H9 (cell line): ENCODE measurements around the gene USP49. TPM values are rescaled to one million over a fixed set of nuclear protein-coding genes. Genes with fewer than 3 reads are reported as not detected.

Experiments used
- DNase-seq: peaks from one replicate; pipeline ENCODE4 v3.0.0-alpha.2; 2017
- H2AFZ ChIP-seq: one replicate; pipeline ENCODE4 v1.6.1; 2013; ENCODE audit warnings: mild to moderate bottlenecking, low read length, control low read depth, moderate library complexity
- H2AK5ac ChIP-seq: 2 replicates; pipeline ENCODE4 v1.6.1; 2013; ENCODE audit warnings: low read length, control low read depth, mixed read lengths; ENCODE audit not compliant: insufficient read length
- H2BK120ac ChIP-seq: one replicate; pipeline ENCODE4 v1.6.1; 2013; ENCODE audit warnings: low read depth, mild to moderate bottlenecking, low read length, control low read depth, inconsistent platforms; ENCODE audit not compliant: poor library complexity, severe bottlenecking
- H2BK12ac ChIP-seq: 2 replicates; pipeline ENCODE4 v1.6.1; 2013; ENCODE audit warnings: low read length, control low read depth, mixed read lengths, low read depth; ENCODE audit not compliant: insufficient read length
- H2BK15ac ChIP-seq: 2 replicates; pipeline ENCODE4 v1.6.1; 2013; ENCODE audit warnings: low read depth, low read length, control low read depth
- H2BK20ac ChIP-seq: one replicate; pipeline ENCODE4 v1.6.1; 2013; ENCODE audit warnings: low read depth, mild to moderate bottlenecking, low read length, control low read depth, inconsistent platforms; ENCODE audit not compliant: poor library complexity, severe bottlenecking
- H2BK5ac ChIP-seq: 2 replicates; pipeline ENCODE4 v1.6.1; 2013; ENCODE audit warnings: low read length, control low read depth, mixed read lengths; ENCODE audit not compliant: insufficient read length
- H3K14ac ChIP-seq: 2 replicates; pipeline ENCODE4 v1.6.1; 2013; ENCODE audit warnings: low read length, control low read depth; ENCODE audit not compliant: insufficient read depth
- H3K18ac ChIP-seq: 2 replicates; pipeline ENCODE4 v1.6.1; 2013; ENCODE audit warnings: low read depth, mild to moderate bottlenecking, mixed read lengths, low read length, control low read depth; ENCODE audit not compliant: insufficient read length
- H3K23ac ChIP-seq: 2 replicates; pipeline ENCODE4 v1.6.1; 2013; ENCODE audit warnings: low read length, control low read depth, mixed read lengths, low read depth; ENCODE audit not compliant: insufficient read length
- H3K23me2 ChIP-seq: 2 replicates; pipeline ENCODE4 v1.6.1; 2013; ENCODE audit warnings: low read depth, mild to moderate bottlenecking, mixed read lengths, low read length, control low read depth; ENCODE audit not compliant: insufficient read length, poor library complexity, severe bottlenecking
- H3K27ac ChIP-seq: 2 replicates; pipeline ENCODE4 v1.5.1; 2013; ENCODE audit warnings: low read length, control low read depth, mixed read lengths, low read depth; ENCODE audit not compliant: insufficient read length
- H3K27me3 ChIP-seq: 2 replicates; pipeline ENCODE4 v1.6.1; 2013; ENCODE audit warnings: low read length, control low read depth, inconsistent platforms; ENCODE audit not compliant: insufficient read depth
- H3K4ac ChIP-seq: 2 replicates; pipeline ENCODE4 v1.6.1; 2013; ENCODE audit warnings: low read depth, mild to moderate bottlenecking, control low read depth, inconsistent platforms, low read length, moderate library complexity
- H3K4me1 ChIP-seq: 2 replicates; pipeline ENCODE4 v1.6.1; 2013; ENCODE audit warnings: low read length, control low read depth, inconsistent platforms; ENCODE audit not compliant: insufficient read depth
- H3K4me2 ChIP-seq: 2 replicates; pipeline ENCODE4 v1.6.1; 2013; ENCODE audit warnings: low read length, control low read depth, mixed read lengths; ENCODE audit not compliant: insufficient read length, insufficient read depth
- H3K56ac ChIP-seq: 2 replicates; pipeline ENCODE4 v1.6.1; 2013; ENCODE audit warnings: low read depth, mild to moderate bottlenecking, mixed read lengths, low read length, control low read depth; ENCODE audit not compliant: insufficient read length
- H3K79me1 ChIP-seq: 2 replicates; pipeline ENCODE4 v1.6.1; 2013; ENCODE audit warnings: low read depth, mild to moderate bottlenecking, moderate library complexity, low read length, control low read depth, inconsistent platforms; ENCODE audit not compliant: insufficient read depth, poor library complexity, severe bottlenecking
- H3K79me2 ChIP-seq: 2 replicates; pipeline ENCODE4 v1.6.1; 2013; ENCODE audit warnings: low read length, control low read depth, inconsistent platforms; ENCODE audit not compliant: insufficient read depth
- H3K9ac ChIP-seq: 2 replicates; pipeline ENCODE4 v1.6.1; 2013; ENCODE audit warnings: low read length, control low read depth, mixed read lengths; ENCODE audit not compliant: insufficient read length; ENCODE audit errors: extremely low read depth
- H3K9me3 ChIP-seq: one replicate; pipeline ENCODE4 v1.6.1; 2013; ENCODE audit warnings: low read depth, low read length, inconsistent platforms; ENCODE audit not compliant: control insufficient read depth
- H3T11ph ChIP-seq: one replicate; pipeline ENCODE4 v1.6.1; 2013; ENCODE audit warnings: mild to moderate bottlenecking, low read length, control low read depth, inconsistent platforms
- H4K20me1 ChIP-seq: one replicate; pipeline ENCODE4 v1.6.1; 2013; ENCODE audit not compliant: control insufficient read depth, insufficient read length, insufficient read depth
- H4K5ac ChIP-seq: 2 replicates; pipeline ENCODE4 v1.6.1; 2013; ENCODE audit warnings: low read depth, mild to moderate bottlenecking, mixed read lengths, low read length, control low read depth; ENCODE audit not compliant: insufficient read length
- H4K8ac ChIP-seq: replicated peaks from 2 replicates; pipeline ENCODE4 v1.6.1; 2013; ENCODE audit warnings: low read length, control low read depth, mixed read lengths, low read depth; ENCODE audit not compliant: insufficient read length
- H4K91ac ChIP-seq: 2 replicates; pipeline ENCODE4 v1.6.1; 2013; ENCODE audit warnings: low read depth, mild to moderate bottlenecking, moderate library complexity, mixed read lengths, low read length, control low read depth; ENCODE audit not compliant: insufficient read length
- H3K27ac Mint-ChIP-seq, 3 experiments: 2 replicates in 2 of 3; 3 replicates in 1 of 3; pipeline ENCODE4 v1.8.0; 2020 to 2021; ENCODE audit warnings: mixed read lengths in 3 of 3, mild to moderate bottlenecking in 1 of 3, moderate library complexity in 1 of 3
- H3K27me3 Mint-ChIP-seq: 2 replicates; pipeline ENCODE4 v1.8.0; 2021; ENCODE audit warnings: low read depth, mild to moderate bottlenecking, moderate library complexity, mixed read lengths
- H3K36me3 Mint-ChIP-seq, 3 experiments: 2 replicates in 2 of 3; 3 replicates in 1 of 3; pipeline ENCODE4 v1.8.0; 2020 to 2021; ENCODE audit warnings: low read depth in 3 of 3, mixed read lengths in 3 of 3; ENCODE audit not compliant: insufficient read depth in 1 of 3
- H3K4me1 Mint-ChIP-seq, 2 experiments: 2 replicates each; pipeline ENCODE4 v1.8.0; 2020; ENCODE audit warnings: mixed read lengths in 2 of 2
- H3K4me3 Mint-ChIP-seq, 2 experiments: 2 replicates in 1 of 2; 3 replicates in 1 of 2; pipeline ENCODE4 v1.8.0; 2020 to 2021; ENCODE audit warnings: mild to moderate bottlenecking in 2 of 2, mixed read lengths in 2 of 2, moderate library complexity in 1 of 2
- H3K9me3 Mint-ChIP-seq, 2 experiments: 2 replicates in 1 of 2; 3 replicates in 1 of 2; pipeline ENCODE4 v1.8.0; 2020; ENCODE audit warnings: mild to moderate bottlenecking in 2 of 2, mixed read lengths in 2 of 2, moderate library complexity in 1 of 2
- WGBS: extraction: QIAGEN DNeasy Blood & Tissue Kit; methylation state at CpG from one replicate; pipeline ENCODE4 v1.1.7; 2013; ENCODE audit warnings: missing lambda C conversion rate, low lambda C conversion rate, mixed read lengths; ENCODE audit not compliant: insufficient read length; ENCODE audit errors: extremely low coverage; 5-methylcytosine and 5-hydroxymethylcytosine counted together
- total RNA-seq: library from RNA; stranded (reverse); gene quantifications from 2 replicates; pipeline ENCODE4 v1.2.1, GENCODE V29; 2021
- TF ChIP-seq, protein P1 (sequence below): fragments of 200-600 bp; sonication (generic); conservative IDR thresholded peaks from 3 replicates; pipeline ENCODE4 v1.8.0; 2021; ENCODE audit warnings: antibody characterized with exemption, mild to moderate bottlenecking

Gene USP49
- total RNA-seq, 1 experiment from 2014 or later = 19.0 TPM

DNA sequence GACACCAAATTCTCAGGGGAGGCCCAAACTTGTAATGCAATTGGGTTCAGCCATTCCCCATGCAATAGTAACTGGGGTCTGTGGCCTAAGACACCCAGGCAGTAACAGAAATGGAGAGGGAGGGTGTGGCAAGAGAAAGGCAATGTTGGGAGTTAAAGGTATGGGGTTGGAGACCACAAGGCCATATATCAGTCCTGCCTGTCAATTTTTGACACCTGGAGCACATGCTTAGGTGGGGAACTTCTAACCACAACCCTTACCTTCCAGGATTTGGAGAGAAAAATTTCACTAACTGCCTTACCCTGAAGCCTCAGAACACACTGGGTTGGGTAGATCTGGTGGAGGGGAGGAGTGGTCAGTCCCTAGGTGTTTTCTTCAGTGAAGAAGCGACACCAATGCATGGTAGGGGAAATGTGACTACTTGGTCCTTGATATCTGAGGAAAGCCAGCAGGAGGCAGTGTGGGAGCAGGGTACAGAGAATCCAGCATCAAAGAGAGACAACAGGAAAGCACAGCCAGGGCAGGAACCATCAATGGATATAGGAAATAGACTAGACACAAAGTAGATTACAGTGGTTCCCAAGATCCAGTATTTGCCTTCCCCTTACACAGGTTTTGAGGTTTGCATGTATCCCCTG lies 6.8 kb upstream of the USP49 start:
- H3K23ac ChIP-seq = no peak overlapping the region
- no peak overlapping the region for H2BK20ac ChIP-seq
- Mint-ChIP-seq H3K9me3 (no peaks in the 10 kb centered on the region), H3K27ac (peak overlapping the region in 1 of 3 experiments; percentile 59; a peak in 2 of 7 replicates), H3K36me3 (peaks cover 3 to 36% (median 26%) of the 10 kb centered on the region in 3 experiments; a peak in 6 of 7 replicates), H3K27me3 (no peaks in the 10 kb centered on the region), H3K4me1 (no peaks in the 10 kb centered on the region), H3K4me3 (no peak overlapping the region)
- no peak overlapping the region for H2BK15ac ChIP-seq
- TF ChIP-seq, protein P1, sequence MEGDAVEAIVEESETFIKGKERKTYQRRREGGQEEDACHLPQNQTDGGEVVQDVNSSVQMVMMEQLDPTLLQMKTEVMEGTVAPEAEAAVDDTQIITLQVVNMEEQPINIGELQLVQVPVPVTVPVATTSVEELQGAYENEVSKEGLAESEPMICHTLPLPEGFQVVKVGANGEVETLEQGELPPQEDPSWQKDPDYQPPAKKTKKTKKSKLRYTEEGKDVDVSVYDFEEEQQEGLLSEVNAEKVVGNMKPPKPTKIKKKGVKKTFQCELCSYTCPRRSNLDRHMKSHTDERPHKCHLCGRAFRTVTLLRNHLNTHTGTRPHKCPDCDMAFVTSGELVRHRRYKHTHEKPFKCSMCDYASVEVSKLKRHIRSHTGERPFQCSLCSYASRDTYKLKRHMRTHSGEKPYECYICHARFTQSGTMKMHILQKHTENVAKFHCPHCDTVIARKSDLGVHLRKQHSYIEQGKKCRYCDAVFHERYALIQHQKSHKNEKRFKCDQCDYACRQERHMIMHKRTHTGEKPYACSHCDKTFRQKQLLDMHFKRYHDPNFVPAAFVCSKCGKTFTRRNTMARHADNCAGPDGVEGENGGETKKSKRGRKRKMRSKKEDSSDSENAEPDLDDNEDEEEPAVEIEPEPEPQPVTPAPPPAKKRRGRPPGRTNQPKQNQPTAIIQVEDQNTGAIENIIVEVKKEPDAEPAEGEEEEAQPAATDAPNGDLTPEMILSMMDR = peak; percentile 59
- no peaks in the 10 kb centered on the region for H3K9me3 ChIP-seq
- H3K27ac ChIP-seq = no peak overlapping the region
- no peak overlapping the region for H4K91ac ChIP-seq
- no peak overlapping the region for H3K4ac ChIP-seq
- H2AK5ac ChIP-seq = no peak overlapping the region
- H3K27me3 ChIP-seq = no peaks in the 10 kb centered on the region
- DNase-seq = peak; percentile 47
- H3K79me1 ChIP-seq = no peaks in the 10 kb centered on the region
- no peak overlapping the region for H2AFZ ChIP-seq
- no peak overlapping the region for H2BK120ac ChIP-seq
- H3K23me2 ChIP-seq = no peaks in the 10 kb centered on the region
- H2BK12ac ChIP-seq = no peak overlapping the region
- H3K4me2 ChIP-seq = no peak overlapping the region
- no peak overlapping the region for H4K8ac ChIP-seq
- H3K14ac ChIP-seq = no peak overlapping the region
- no peaks in the 10 kb centered on the region for H4K20me1 ChIP-seq
- no CpG with 5 or more reads among the region's 1 CpG for WGBS
- no peak overlapping the region for H3T11ph ChIP-seq
- no peak overlapping the region for H3K9ac ChIP-seq
- no peak overlapping the region for H3K56ac ChIP-seq
- no peaks in the 10 kb centered on the region for H3K4me1 ChIP-seq
- no peak overlapping the region for H4K5ac ChIP-seq
- no peaks in the 10 kb centered on the region for H3K79me2 ChIP-seq
- H3K18ac ChIP-seq = no peak overlapping the region
- no peak overlapping the region for H2BK5ac ChIP-seq
